KMS-11 (cell line): ENCODE measurements around the gene PCED1A.

Experiments
- H2AFZ ChIP-seq: fragments of 200-600 bp; sonication (generic); 2 replicates; pipeline ENCODE4 v1.6.1; 2016; ENCODE audit warnings: antibody characterized with exemption, mixed run types, low read depth
- H3K27ac ChIP-seq: fragments of 200-600 bp; sonication (generic); 2 replicates; pipeline ENCODE4 v1.6.1; 2016; ENCODE audit warnings: mild to moderate bottlenecking, mixed run types
- H3K27me3 ChIP-seq: fragments of 200-600 bp; sonication (generic); 2 replicates; pipeline ENCODE4 v1.6.1; 2017; ENCODE audit warnings: mild to moderate bottlenecking, low read depth, mixed run types, moderate library complexity; ENCODE audit not compliant: insufficient read depth
- H3K36me3 ChIP-seq: fragments of 200-600 bp; sonication (generic); 2 replicates; pipeline ENCODE4 v1.6.1; 2017; ENCODE audit warnings: mild to moderate bottlenecking, mixed run types; ENCODE audit not compliant: insufficient read depth
- H3K4me1 ChIP-seq: fragments of 200-600 bp; sonication (generic); 2 replicates; pipeline ENCODE4 v1.6.1; 2016; ENCODE audit warnings: mild to moderate bottlenecking, low read depth, mixed run types; ENCODE audit not compliant: poor library complexity, severe bottlenecking
- H3K4me2 ChIP-seq: fragments of 200-600 bp; sonication (generic); 2 replicates; pipeline ENCODE4 v1.7.0; 2016; ENCODE audit warnings: mild to moderate bottlenecking, mixed run types
- H3K4me3 ChIP-seq: fragments of 200-600 bp; sonication (generic); IDR thresholded peaks from 2 replicates; pipeline ENCODE4 v1.6.1; 2017; ENCODE audit warnings: low read depth, low read length, mixed read lengths; ENCODE audit not compliant: insufficient read depth
- H3K79me2 ChIP-seq: fragments of 200-600 bp; sonication (generic); 2 replicates; pipeline ENCODE4 v1.6.1; 2016; ENCODE audit warnings: low read depth, mixed run types; ENCODE audit not compliant: insufficient read depth
- H3K9ac ChIP-seq: fragments of 200-600 bp; sonication (generic); 2 replicates; pipeline ENCODE4 v1.6.1; 2016; ENCODE audit warnings: mild to moderate bottlenecking, mixed run types
- H4K20me1 ChIP-seq: fragments of 200-600 bp; sonication (generic); 2 replicates; pipeline ENCODE4 v1.6.1; 2016; ENCODE audit warnings: mild to moderate bottlenecking, mixed run types; ENCODE audit not compliant: insufficient read depth
- TF ChIP-seq, protein P1 (sequence below): fragments of 200-600 bp; sonication (generic); conservative IDR thresholded peaks from 2 replicates; pipeline ENCODE4 v1.6.1; 2017; ENCODE audit warnings: low read depth, mild to moderate bottlenecking, antibody characterized with exemption, low read length, moderate library complexity, mixed read lengths

The PCED1A gene

DNA sequence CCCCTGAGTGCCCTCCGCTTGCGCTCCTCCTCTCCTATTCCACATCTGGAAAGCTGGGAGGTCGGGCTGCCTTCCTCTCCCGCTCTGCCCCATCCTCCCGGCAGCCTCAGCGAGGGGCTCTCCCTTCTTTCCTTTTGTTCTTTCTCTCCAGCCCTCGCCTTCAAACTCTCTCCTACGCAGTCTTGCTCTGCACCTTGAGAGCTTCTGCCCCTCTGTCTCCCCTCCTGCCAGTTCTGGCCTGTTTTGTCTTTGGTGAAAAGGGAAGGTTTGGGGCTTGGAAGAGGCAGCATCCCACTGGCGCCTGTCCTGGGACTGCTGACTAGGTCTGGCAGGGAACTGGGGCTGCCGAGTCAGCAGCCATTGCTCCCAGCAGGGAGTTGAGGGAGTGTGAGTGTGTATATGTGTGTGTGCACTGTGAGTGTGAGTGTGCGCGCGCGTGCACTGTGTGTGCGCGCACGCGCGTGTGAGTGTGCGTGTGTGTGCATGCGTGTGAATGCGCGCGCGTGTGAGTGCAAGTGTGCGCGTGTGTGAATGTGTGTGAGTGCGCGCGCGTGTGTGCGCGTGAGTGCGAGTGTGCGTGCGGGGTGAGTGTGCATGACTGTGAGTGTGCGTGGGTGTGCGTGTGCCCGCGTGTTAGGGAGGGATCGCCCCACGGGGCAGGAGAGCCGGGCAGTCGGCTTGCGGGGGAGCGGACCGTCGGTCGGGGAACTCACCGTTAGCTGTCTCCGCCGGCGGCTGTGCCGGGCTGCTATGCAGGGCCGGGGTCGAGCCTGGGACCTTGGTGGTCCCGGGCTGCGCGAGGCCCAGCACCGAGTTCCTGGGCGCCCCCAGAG, 40.6 kb downstream of the PCED1A start:
- Histone ChIP-seq H3K36me3 (no peaks in the 10 kb centered on the region), H4K20me1 (no peaks in the 10 kb centered on the region), H3K27ac (no peak overlapping the region), H3K4me2 (no peak overlapping the region), H3K9ac (no peak overlapping the region), H3K4me1 (no peaks in the 10 kb centered on the region), H3K27me3 (no peaks in the 10 kb centered on the region), H3K79me2 (no peaks in the 10 kb centered on the region), H2AFZ (no peak overlapping the region), H3K4me3 (no peak overlapping the region)
- TF ChIP-seq, protein P1, sequence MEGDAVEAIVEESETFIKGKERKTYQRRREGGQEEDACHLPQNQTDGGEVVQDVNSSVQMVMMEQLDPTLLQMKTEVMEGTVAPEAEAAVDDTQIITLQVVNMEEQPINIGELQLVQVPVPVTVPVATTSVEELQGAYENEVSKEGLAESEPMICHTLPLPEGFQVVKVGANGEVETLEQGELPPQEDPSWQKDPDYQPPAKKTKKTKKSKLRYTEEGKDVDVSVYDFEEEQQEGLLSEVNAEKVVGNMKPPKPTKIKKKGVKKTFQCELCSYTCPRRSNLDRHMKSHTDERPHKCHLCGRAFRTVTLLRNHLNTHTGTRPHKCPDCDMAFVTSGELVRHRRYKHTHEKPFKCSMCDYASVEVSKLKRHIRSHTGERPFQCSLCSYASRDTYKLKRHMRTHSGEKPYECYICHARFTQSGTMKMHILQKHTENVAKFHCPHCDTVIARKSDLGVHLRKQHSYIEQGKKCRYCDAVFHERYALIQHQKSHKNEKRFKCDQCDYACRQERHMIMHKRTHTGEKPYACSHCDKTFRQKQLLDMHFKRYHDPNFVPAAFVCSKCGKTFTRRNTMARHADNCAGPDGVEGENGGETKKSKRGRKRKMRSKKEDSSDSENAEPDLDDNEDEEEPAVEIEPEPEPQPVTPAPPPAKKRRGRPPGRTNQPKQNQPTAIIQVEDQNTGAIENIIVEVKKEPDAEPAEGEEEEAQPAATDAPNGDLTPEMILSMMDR = no peak

DNA sequence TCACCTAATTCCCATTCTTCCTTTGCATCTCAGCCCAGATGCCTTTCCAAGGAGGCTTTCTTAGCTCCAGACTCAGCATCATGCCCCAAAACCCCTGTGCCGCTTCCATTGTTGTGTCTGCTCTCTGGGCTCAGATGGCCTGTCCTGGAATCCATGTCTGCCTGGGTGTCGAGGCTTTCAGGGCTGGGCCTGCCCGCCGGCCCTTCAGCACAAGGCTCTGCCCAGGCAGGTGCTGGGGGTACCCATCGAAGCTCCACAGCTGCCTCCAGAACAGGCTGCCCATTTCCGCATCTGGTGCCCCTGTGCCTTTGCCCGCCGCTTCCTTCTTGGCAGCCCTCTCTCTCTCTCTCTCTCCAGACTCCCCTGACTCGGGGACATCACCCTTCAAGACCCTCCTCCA, 41.2 kb downstream of the PCED1A start:
- Histone ChIP-seq H3K27me3 (no peaks in the 10 kb centered on the region), H3K36me3 (no peaks in the 10 kb centered on the region), H3K27ac (no peak overlapping the region), H4K20me1 (no peaks in the 10 kb centered on the region), H3K4me1 (no peaks in the 10 kb centered on the region), H3K9ac (no peak overlapping the region), H3K79me2 (no peaks in the 10 kb centered on the region), H3K4me2 (no peak overlapping the region), H3K4me3 (no peak overlapping the region), H2AFZ (no peak overlapping the region)
- TF ChIP-seq, protein P1 = no peak

DNA sequence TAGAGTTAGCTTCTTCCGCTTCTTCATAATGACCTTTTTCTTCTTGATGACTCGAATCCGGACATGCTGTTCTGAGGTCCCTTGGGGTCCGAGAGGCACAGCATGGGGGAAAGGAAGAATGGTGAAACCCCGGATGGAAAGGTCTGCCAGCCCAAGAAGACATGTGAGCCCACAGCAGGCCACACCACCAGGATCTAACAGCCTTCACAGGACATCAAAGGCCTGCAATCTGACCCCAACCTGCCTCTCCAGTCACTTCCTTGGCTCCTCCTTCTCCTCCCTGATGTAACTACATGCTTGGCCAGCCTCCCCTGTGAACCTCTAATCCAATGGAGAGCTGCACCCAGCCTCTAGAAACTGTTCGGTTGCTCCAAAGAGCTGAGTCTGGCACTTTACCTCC, 41.6 kb downstream of the PCED1A start:
- TF ChIP-seq, protein P1 = no peak
- Histone ChIP-seq H3K9ac (no peak overlapping the region), H3K36me3 (no peaks in the 10 kb centered on the region), H4K20me1 (no peaks in the 10 kb centered on the region), H3K4me1 (no peaks in the 10 kb centered on the region), H3K27ac (no peak overlapping the region), H3K4me2 (no peak overlapping the region), H3K27me3 (no peaks in the 10 kb centered on the region), H2AFZ (no peak overlapping the region), H3K79me2 (no peaks in the 10 kb centered on the region), H3K4me3 (no peak overlapping the region)

DNA sequence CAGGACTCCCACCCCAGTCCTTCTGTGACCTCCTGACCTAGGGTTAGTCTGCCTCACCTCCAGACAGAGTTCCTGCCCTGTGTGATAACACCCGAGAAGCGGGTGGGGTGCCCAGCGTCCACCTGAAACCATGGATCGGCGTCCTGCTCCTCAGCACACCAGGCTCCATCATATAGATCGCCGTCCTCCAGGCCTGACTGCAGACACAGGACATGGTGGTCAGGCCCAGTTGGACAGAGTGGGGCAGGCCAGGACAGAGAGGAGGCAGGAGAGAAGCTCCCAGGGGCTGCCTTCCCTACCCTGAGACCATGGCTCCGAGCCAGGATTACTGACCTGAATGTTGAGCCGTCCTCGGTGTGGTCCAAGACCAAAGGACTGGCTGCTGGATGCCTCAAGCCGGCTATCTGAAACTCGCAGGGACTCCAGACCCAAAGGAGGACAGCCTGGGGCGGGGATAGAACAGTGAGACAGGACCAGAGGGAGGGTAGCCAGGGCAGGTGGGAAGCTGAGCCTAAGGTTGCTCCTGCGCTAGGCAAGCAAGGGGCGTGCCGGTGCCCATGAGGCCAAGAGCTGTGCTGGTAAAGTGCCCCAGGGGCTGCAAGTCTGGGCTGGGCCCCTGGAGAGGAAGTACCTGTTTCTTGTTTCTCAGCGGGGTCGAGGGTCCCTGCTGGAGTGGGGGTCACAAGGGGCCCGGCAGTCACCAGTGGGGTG, 42.2 kb downstream of the PCED1A start:
- Histone ChIP-seq H3K27me3 (no peaks in the 10 kb centered on the region), H3K4me1 (no peaks in the 10 kb centered on the region), H3K36me3 (no peaks in the 10 kb centered on the region), H3K4me2 (no peak overlapping the region), H3K27ac (no peak overlapping the region), H3K9ac (no peak overlapping the region), H3K79me2 (no peaks in the 10 kb centered on the region), H2AFZ (no peak overlapping the region), H3K4me3 (no peak overlapping the region), H4K20me1 (no peaks in the 10 kb centered on the region)
- TF ChIP-seq, protein P1 = no peak
